Brain microvascular endothelial cell (primary cell): ENCODE data around the gene CDH13.

Source experiments
- DNase-seq: peaks from one replicate; pipeline ENCODE4 v3.0.0-alpha.2; 2020
- H3K27ac ChIP-seq: fragments of 250-450 bp; sonication (Bioruptor Pico); 2 replicates; pipeline ENCODE4 v1.5.1; 2020; ENCODE audit warnings: mild to moderate bottlenecking, moderate library complexity
- H3K27me3 ChIP-seq: fragments of 250-450 bp; sonication (Bioruptor Pico); replicated peaks from 2 replicates; pipeline ENCODE4 v1.5.1; 2020; ENCODE audit warnings: mild to moderate bottlenecking
- H3K36me3 ChIP-seq: fragments of 250-450 bp; sonication (Bioruptor Pico); replicated peaks from 2 replicates; pipeline ENCODE4 v1.5.1; 2020; ENCODE audit warnings: mild to moderate bottlenecking
- H3K4me3 ChIP-seq: 2 replicates; pipeline ENCODE4 v1.5.1; 2011; ENCODE audit warnings: low read depth, mild to moderate bottlenecking, control low read depth, low read length, moderate library complexity
- in situ Hi-C: cut with HindIII; loops from 2 replicates; pipeline ENCODE4 v1.10.0; 2017; ENCODE audit warnings: low sequenced_read_pairs, low pct_ligation_motif_present
- TF ChIP-seq, protein P1 (sequence below): IDR thresholded peaks from 2 replicates; pipeline ENCODE4 v1.5.1; 2011; ENCODE audit warnings: low read depth, mild to moderate bottlenecking, moderate library complexity, low read length, control low read depth, inconsistent platforms; ENCODE audit errors: missing control alignments

The CDH13 gene

DNA sequence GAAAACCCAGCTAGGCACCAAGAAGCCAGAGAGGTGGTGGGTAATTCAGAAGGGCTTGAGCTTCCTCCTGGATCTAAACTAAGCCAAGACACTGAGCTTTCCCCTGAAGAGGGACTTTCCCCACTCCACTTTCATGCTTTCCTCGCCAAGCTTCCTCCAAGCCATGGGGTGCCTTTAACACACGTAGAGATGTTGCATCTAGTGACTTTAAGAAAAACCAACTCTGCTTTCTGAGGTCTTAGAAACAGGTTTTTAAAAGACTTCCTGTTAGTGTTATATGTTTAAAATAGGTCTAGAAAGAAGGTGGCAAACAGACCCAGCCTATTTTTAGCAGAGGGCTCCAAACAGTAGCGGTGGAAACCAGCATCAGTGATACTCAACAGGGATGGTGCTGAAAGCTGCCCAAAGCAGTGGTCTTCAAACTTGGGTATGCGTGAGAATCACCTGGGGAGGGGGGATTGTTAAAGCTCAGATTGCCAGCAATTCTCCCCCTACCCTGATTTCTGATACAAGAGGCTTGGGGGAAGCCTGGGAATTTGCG, 585.6 kb downstream of the CDH13 start:
- no peak for DNase-seq
- in situ Hi-C loops, result no loop called here
- peaks cover under 1% of the 10 kb centered on the region for H3K36me3 ChIP-seq
- TF ChIP-seq, protein P1, sequence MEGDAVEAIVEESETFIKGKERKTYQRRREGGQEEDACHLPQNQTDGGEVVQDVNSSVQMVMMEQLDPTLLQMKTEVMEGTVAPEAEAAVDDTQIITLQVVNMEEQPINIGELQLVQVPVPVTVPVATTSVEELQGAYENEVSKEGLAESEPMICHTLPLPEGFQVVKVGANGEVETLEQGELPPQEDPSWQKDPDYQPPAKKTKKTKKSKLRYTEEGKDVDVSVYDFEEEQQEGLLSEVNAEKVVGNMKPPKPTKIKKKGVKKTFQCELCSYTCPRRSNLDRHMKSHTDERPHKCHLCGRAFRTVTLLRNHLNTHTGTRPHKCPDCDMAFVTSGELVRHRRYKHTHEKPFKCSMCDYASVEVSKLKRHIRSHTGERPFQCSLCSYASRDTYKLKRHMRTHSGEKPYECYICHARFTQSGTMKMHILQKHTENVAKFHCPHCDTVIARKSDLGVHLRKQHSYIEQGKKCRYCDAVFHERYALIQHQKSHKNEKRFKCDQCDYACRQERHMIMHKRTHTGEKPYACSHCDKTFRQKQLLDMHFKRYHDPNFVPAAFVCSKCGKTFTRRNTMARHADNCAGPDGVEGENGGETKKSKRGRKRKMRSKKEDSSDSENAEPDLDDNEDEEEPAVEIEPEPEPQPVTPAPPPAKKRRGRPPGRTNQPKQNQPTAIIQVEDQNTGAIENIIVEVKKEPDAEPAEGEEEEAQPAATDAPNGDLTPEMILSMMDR, result no peak
- no peak overlapping the region for H3K4me3 ChIP-seq
- H3K27me3 ChIP-seq, result no peaks in the 10 kb centered on the region
- no peak overlapping the region for H3K27ac ChIP-seq

DNA sequence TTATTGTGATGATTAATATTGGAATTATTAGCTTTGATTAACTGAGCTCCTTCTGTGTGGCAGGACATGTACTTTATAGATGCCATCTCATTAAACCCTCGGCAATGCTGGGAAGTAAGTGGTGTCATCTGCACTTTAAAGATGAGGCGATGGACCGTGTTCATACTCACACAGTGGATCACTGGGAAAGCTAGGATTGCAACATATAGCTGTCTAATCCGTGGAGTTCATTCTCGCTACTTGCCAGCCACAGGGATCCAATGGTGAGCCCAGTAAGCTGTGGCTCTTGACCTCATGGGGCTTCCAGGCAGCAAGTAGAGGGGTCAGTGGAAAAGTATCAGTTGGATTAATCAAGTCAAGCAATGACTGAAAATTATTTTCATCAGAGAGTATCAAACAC, 587.9 kb downstream of the CDH13 start:
- TF ChIP-seq, protein P1, result no peak
- H3K27ac ChIP-seq, result no peak overlapping the region
- in situ Hi-C loops, result no loop called here
- peaks cover 2% of the 10 kb centered on the region for H3K36me3 ChIP-seq
- H3K4me3 ChIP-seq, result no peak overlapping the region
- no peak for DNase-seq
- no peaks in the 10 kb centered on the region for H3K27me3 ChIP-seq

DNA sequence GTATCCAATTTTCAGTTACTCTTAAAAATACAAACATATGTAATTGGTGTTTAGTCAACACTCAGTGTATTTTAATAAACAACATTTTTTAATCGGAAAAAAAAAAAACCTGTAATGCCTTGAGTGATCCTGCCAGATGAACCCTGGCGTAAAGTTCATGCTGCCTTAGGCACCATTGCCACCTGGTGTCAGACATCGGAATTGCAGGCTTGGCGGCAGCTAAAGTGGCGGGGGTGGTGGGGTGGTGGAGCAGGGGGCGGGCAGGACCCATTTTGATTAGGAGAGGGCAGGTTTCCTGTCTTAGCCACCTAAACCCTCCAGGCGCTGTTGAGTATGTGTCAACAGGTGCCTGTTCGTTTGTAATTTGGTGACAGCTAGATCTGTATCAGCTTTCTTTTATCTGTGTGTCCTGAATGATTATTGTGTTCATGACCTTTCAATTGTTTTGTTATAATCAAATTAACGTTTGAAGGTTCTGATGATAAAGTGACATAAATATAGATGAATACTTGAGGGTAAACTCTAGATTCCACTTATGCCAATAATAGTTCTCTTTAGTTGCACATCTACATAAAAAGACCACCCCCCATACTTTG, 588.7 kb downstream of the CDH13 start:
- Histone ChIP-seq H3K27me3 (no peaks in the 10 kb centered on the region), H3K36me3 (peaks cover 2% of the 10 kb centered on the region), H3K4me3 (no peak overlapping the region), H3K27ac (no peak overlapping the region)
- in situ Hi-C loops, result no loop called here
- peak; percentile 32 for DNase-seq
- TF ChIP-seq, protein P1, result peak; percentile 90

DNA sequence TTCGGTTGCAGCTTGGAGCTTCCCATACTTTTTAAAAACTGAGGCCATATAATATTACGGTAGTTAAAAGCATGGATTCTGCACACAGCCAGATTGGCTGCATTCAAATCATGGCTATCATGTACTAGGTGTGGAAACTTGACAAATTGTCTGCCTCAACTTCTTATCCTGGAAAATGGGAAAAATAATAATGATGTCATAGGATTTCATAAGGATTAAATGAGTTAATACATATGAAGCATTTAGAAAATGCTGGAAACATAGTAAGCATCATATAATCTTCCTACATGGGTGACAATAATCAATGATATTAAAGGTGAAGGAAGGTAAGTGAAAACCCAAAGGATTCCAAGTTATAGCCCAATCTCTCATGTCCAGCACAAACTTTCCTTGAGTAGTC, 592.5 kb downstream of the CDH13 start:
- no peaks in the 10 kb centered on the region for H3K27me3 ChIP-seq
- peaks cover 2% of the 10 kb centered on the region for H3K36me3 ChIP-seq
- TF ChIP-seq, protein P1, result no peak
- DNase-seq, result no peak
- in situ Hi-C loops, result no loop called here
- no peak overlapping the region for H3K27ac ChIP-seq
- H3K4me3 ChIP-seq, result no peak overlapping the region

DNA sequence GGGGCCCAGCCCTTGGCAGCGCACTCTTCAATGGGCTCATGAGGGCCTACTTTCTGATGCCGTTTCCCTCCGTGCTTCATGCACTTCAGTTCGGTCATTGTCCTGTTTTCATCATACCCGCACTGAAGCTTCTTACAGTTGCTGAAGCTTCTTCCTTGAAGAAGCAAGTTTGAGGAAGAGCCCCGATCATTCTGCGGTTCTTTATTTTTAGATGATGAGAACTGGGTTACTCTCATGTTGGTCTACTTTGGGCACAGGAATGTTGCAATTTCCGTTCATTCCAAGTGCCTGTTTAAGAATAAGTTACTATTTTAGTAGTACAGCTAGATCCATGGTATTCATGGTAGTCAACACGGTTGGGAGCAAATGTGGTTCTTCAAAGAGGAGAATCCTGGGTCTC, 593.3 kb downstream of the CDH13 start:
- no peak for DNase-seq
- H3K36me3 ChIP-seq, result peaks cover 2% of the 10 kb centered on the region
- in situ Hi-C loops, result no loop called here
- TF ChIP-seq, protein P1, result no peak
- no peaks in the 10 kb centered on the region for H3K27me3 ChIP-seq
- no peak overlapping the region for H3K27ac ChIP-seq
- H3K4me3 ChIP-seq, result no peak overlapping the region

DNA sequence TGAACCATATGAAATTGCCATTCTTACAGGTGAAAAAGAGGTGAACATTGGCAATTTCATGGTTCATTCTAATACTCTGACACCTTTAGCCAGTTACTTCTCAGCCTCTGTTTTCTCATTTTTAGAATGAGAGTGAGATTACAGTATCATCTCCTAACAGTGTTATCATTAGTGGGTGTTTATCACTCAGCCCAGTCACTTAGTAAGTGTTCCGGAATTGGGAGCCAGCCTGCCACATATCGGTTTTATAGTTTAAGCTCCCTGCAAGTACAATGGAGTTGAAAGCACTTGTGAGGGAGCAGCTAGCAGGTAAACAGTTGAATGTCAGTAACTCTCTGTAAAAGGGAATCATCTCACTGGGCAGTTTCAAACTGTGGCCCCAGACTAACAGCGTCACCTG, 597.9 kb downstream of the CDH13 start:
- Histone ChIP-seq H3K36me3 (no peaks in the 10 kb centered on the region), H3K27ac (no peak overlapping the region), H3K4me3 (no peak overlapping the region), H3K27me3 (no peaks in the 10 kb centered on the region)
- TF ChIP-seq, protein P1, result no peak
- in situ Hi-C loops, result no loop called here
- no peak for DNase-seq
